ENCODE data around the gene CCN2. TPM values are rescaled to one million over a fixed set of nuclear protein-coding genes. Genes with fewer than 3 reads are reported as not detected.

CCN2 gene
- total RNA-seq, 1 donor: 221 TPM

GRCh38 chr6:131972741-131973140 lies 21.6 kb upstream of the CCN2 start:
- no peak for TF ChIP-seq CTCF (IDR thresholded peaks at IDR 0.05; ENCODE audit: extremely low read depth, low read depth, low read length)
- Histone ChIP-seq H3K4me3 (ENCODE audit: insufficient read depth, low read length) (no peak overlapping the region), H3K36me3 (ENCODE audit: insufficient read depth, low read length) (no peaks in the 10 kb centered on the region), H2AFZ (ENCODE audit: low read length) (no peak overlapping the region), H3K27ac (ENCODE audit: low read depth, low read length) (no peak overlapping the region), H3K79me2 (ENCODE audit: insufficient read depth, low read length) (no peaks in the 10 kb centered on the region), H3K4me2 (ENCODE audit: insufficient read depth, low read length) (no peak overlapping the region), H3K27me3 (ENCODE audit: insufficient read depth, low read length) (no peaks in the 10 kb centered on the region), H3K4me1 (ENCODE audit: insufficient read depth, low read length) (peaks cover 24% of the 10 kb centered on the region), H3K9me3 (ENCODE audit: low read depth, low read length) (no peaks in the 10 kb centered on the region), H4K20me1 (ENCODE audit: insufficient read depth, low read length) (no peaks in the 10 kb centered on the region)
- DNase-seq (ENCODE audit: insufficient read length, low spot score, missing footprints): no peak

DNA sequence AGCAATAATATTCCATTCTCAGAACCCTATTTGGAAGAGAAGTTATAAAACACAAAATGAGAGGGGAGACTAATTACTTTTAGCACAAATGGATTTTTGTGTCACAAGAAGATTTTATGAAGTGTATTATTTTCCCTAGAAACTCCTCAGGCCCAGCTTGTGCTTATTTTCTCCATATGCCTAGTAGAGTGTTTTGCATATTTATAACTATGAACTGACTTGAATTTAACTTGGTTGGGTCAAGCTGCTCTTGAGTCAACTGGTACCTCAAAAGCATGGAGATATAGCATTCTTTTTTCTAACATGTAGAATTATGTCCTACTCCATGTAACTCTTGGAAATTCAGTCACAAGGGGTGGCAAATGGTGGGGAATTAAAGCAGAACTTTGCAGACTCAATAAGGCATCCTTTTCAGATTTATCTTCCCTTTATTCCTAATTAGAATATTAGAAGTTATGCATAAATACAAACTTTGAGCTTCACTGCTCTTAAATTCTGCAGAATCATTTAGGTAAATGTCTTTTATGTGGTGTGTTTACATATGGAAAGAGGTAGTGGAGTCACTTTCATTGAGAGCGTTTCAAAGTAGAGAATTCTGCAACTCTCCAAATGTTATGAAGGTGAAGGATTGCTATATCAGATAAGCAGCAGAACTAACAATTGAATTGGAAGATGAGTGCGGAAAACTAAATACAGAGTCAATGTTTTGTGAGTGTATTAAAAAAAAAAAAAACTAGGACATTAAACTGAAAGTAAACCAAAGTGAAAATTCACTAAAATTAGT lies 19.1 kb upstream of the CCN2 start:
- Histone ChIP-seq H3K9me3 (ENCODE audit: low read depth, low read length) (no peaks in the 10 kb centered on the region), H3K4me1 (ENCODE audit: insufficient read depth, low read length) (no peaks in the 10 kb centered on the region), H3K27ac (ENCODE audit: low read depth, low read length) (no peak overlapping the region), H3K79me2 (ENCODE audit: insufficient read depth, low read length) (no peaks in the 10 kb centered on the region), H3K4me2 (ENCODE audit: insufficient read depth, low read length) (no peak overlapping the region), H3K4me3 (ENCODE audit: insufficient read depth, low read length) (no peak overlapping the region), H4K20me1 (ENCODE audit: insufficient read depth, low read length) (no peaks in the 10 kb centered on the region), H3K27me3 (ENCODE audit: insufficient read depth, low read length) (no peaks in the 10 kb centered on the region), H2AFZ (ENCODE audit: low read length) (no peak overlapping the region), H3K36me3 (ENCODE audit: insufficient read depth, low read length) (no peaks in the 10 kb centered on the region)
- no peak for DNase-seq (ENCODE audit: insufficient read length, low spot score, missing footprints)
- TF ChIP-seq CTCF (IDR thresholded peaks at IDR 0.05; ENCODE audit: extremely low read depth, low read depth, low read length): no peak

DNA sequence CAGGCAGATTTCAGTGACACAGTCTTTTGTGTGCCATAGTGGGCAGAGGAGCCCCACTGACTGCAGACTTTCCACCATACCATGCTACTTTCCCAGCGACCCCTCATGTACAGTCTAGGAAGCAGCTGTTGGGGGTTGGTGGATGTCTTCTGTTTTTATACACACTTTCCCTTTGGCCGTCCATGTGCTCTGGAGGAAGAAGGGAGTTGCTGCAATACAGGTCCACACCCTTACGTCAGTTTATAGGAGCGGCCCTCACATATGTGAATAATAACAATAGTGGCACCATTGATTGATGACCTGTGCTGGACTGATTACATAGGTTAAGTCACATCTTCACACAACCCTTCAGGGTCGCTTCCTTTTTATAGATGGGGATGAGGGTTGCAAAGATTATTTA lies 17.5 kb upstream of the CCN2 start:
- Histone ChIP-seq H3K36me3 (ENCODE audit: insufficient read depth, low read length) (no peaks in the 10 kb centered on the region), H4K20me1 (ENCODE audit: insufficient read depth, low read length) (no peaks in the 10 kb centered on the region), H3K4me3 (ENCODE audit: insufficient read depth, low read length) (no peak overlapping the region), H3K4me2 (ENCODE audit: insufficient read depth, low read length) (no peak overlapping the region), H3K9me3 (ENCODE audit: low read depth, low read length) (no peaks in the 10 kb centered on the region), H3K27me3 (ENCODE audit: insufficient read depth, low read length) (no peaks in the 10 kb centered on the region), H2AFZ (ENCODE audit: low read length) (no peak overlapping the region), H3K4me1 (ENCODE audit: insufficient read depth, low read length) (no peaks in the 10 kb centered on the region), H3K27ac (ENCODE audit: low read depth, low read length) (no peak overlapping the region), H3K79me2 (ENCODE audit: insufficient read depth, low read length) (no peaks in the 10 kb centered on the region)
- TF ChIP-seq CTCF (IDR thresholded peaks at IDR 0.05; ENCODE audit: extremely low read depth, low read depth, low read length): no peak
- DNase-seq (ENCODE audit: insufficient read length, low spot score, missing footprints): no peak

DNA sequence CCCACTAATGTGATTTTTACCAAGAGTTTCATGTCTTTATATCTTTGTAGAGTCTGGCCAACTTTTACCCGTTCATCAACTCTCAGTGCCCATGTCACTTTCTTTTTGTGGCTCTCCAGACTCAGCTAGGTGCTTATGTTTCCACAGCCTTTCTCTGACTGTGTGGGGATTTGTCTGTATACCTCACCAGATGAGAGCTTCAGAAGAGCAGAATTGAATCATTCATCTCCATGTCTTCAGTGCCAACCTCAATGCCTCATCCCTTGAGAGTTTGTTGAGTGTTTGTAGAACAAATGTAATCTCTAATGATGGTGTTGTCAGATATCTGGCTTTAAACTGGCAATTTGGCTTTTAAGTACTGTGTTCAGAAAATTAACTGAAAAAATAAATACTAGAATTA lies 16.8 kb upstream of the CCN2 start:
- no peaks in the 10 kb centered on the region for H3K36me3 ChIP-seq (ENCODE audit: insufficient read depth, low read length)
- no peaks in the 10 kb centered on the region for H4K20me1 ChIP-seq (ENCODE audit: insufficient read depth, low read length)
- H3K9me3 ChIP-seq (ENCODE audit: low read depth, low read length): no peaks in the 10 kb centered on the region
- DNase-seq (ENCODE audit: insufficient read length, low spot score, missing footprints): no peak
- no peaks in the 10 kb centered on the region for H3K27me3 ChIP-seq (ENCODE audit: insufficient read depth, low read length)
- no peaks in the 10 kb centered on the region for H3K4me1 ChIP-seq (ENCODE audit: insufficient read depth, low read length)
- no peaks in the 10 kb centered on the region for H3K79me2 ChIP-seq (ENCODE audit: insufficient read depth, low read length)
- no peak for TF ChIP-seq CTCF (IDR thresholded peaks at IDR 0.05; ENCODE audit: extremely low read depth, low read depth, low read length)
- no peak overlapping the region for H3K4me3 ChIP-seq (ENCODE audit: insufficient read depth, low read length)
- H3K4me2 ChIP-seq (ENCODE audit: insufficient read depth, low read length): no peak overlapping the region
- no peak overlapping the region for H2AFZ ChIP-seq (ENCODE audit: low read length)
- no peak overlapping the region for H3K27ac ChIP-seq (ENCODE audit: low read depth, low read length)
